Activated CD4-positive, alpha-beta T cell treated with anti-CD3 and anti-CD28 coated beads, Interleukin-2, amount 50 U/mL, for 4 hours (primary cell): ENCODE results near the gene PRC1.
"Not testable (repeated sequence)": the region's sequence is repeated elsewhere in the genome, so short reads cannot be mapped to it uniquely, and the experiment has no call there.

ENCODE experiments used
- DNase-seq, 2 experiments: peaks; one replicate each; pipeline ENCODE4 v3.0.0-alpha.2; 2020

PRC1 gene

GRCh38 chr15:90994417-90995311 is at the start of gene PRC1:
TSS of gene PRC1 (minus strand) at chr15:90994535. CDS start at chr15:90994417, 118 bp downstream.
- DNase-seq = peak; percentile 95 to 96

- no peak for DNase-seq
Observed at GRCh38 chr15:91043202-91043874, 49.0 kb upstream of the PRC1 start.

GRCh38 chr15:91040856-91041255 is 46.5 kb upstream of the PRC1 start:
- no peak for DNase-seq

GRCh38 chr15:91039996-91040395 is 45.7 kb upstream of the PRC1 start:
- no peak for DNase-seq

GRCh38 chr15:91032919-91033803 is 38.8 kb upstream of the PRC1 start:
- DNase-seq = peak; percentile 44 to 49

GRCh38 chr15:91031796-91032195 is 37.5 kb upstream of the PRC1 start:
- no peak for DNase-seq

GRCh38 chr15:91027677-91028076 is 33.3 kb upstream of the PRC1 start:
- no peak for DNase-seq

- DNase-seq = no peak
Observed at GRCh38 chr15:91023720-91024119, 29.4 kb upstream of the PRC1 start.

- DNase-seq = no peak
Observed at GRCh38 chr15:91022832-91023129, 28.4 kb upstream of the PRC1 start.

GRCh38 chr15:91022075-91022831 is 27.9 kb upstream of the PRC1 start, which contains the start of gene VPS33B:
TSS of gene VPS33B (minus strand) at chr15:91022594. CDS start at chr15:91022249, 345 bp downstream.
- peak; percentile 74 to 77 for DNase-seq

- DNase-seq = no peak
Observed at GRCh38 chr15:91021516-91022074, 27.3 kb upstream of the PRC1 start.

GRCh38 chr15:91018158-91018557 is 23.8 kb upstream of the PRC1 start:
- no peak for DNase-seq

- no peak for DNase-seq
Observed at GRCh38 chr15:91017716-91018115, 23.4 kb upstream of the PRC1 start.

- DNase-seq = not testable (repeated sequence)
Observed at GRCh38 chr15:91013701-91014100, 19.4 kb upstream of the PRC1 start.

- DNase-seq = no peak
Observed at GRCh38 chr15:91007266-91007665, 12.9 kb upstream of the PRC1 start.

- DNase-seq = no peak
Observed at GRCh38 chr15:91001209-91001608, 6.9 kb upstream of the PRC1 start.

GRCh38 chr15:90998737-90999136 is 4.4 kb upstream of the PRC1 start:
- DNase-seq = no peak

GRCh38 chr15:90994059-90994416 is 297 bp downstream of the PRC1 start:
- DNase-seq = no peak

- DNase-seq = no peak
Observed at GRCh38 chr15:90991587-90992285, 2.6 kb downstream of the PRC1 start.

GRCh38 chr15:90990446-90990845 is 3.9 kb downstream of the PRC1 start:
- no peak for DNase-seq

GRCh38 chr15:90989040-90989768 is 5.1 kb downstream of the PRC1 start:
- DNase-seq = no peak
